SJSA1 (cell line): ENCODE measurements around the gene ENTHD1. TPM values are rescaled to one million over a fixed set of nuclear protein-coding genes. Genes with fewer than 3 reads are reported as not detected.

Source experiments
- DNase-seq, 2 experiments: peaks; one replicate each; pipeline ENCODE4 v3.0.0-alpha.2; 2015 to 2020; ENCODE audit warnings: low spot score in 2 of 2, low read depth in 1 of 2
- H3K27ac ChIP-seq: fragments of 250-450 bp; sonication (Bioruptor Pico); 2 replicates; pipeline ENCODE4 v1.5.1; 2020; ENCODE audit warnings: mild to moderate bottlenecking, moderate library complexity
- H3K27me3 ChIP-seq: fragments of 250-450 bp; sonication (Bioruptor Pico); replicated peaks from 2 replicates; pipeline ENCODE4 v1.5.1; 2020; ENCODE audit warnings: mild to moderate bottlenecking, moderate library complexity
- H3K36me3 ChIP-seq: fragments of 250-450 bp; sonication (Bioruptor Pico); 2 replicates; pipeline ENCODE4 v1.5.1; 2020; ENCODE audit warnings: mild to moderate bottlenecking
- H3K4me1 ChIP-seq: fragments of 250-450 bp; sonication (Bioruptor Pico); replicated peaks from 2 replicates; pipeline ENCODE4 v1.6.1; 2021; ENCODE audit warnings: mild to moderate bottlenecking
- H3K4me3 ChIP-seq: fragments of 250-450 bp; sonication (Bioruptor Pico); 2 replicates; pipeline ENCODE4 v1.5.1; 2020; ENCODE audit warnings: mild to moderate bottlenecking
- H3K9me3 ChIP-seq: fragments of 250-450 bp; sonication (Bioruptor Pico); replicated peaks from 2 replicates; pipeline ENCODE4 v1.5.1; 2020; ENCODE audit warnings: mild to moderate bottlenecking
- total RNA-seq: library from RNA; depleted of rRNA; stranded (reverse); fragments of >200 nt; shearing (Covaris generic); gene quantifications from 2 replicates; pipeline ENCODE4 v1.2.3, GENCODE V29; 2014; rRNA removed

Gene ENTHD1
- total RNA-seq, 1 experiment from 2014 or later, result not detected

GRCh38 chr22:39707816-39708215, 185.7 kb downstream of the ENTHD1 start:
- Histone ChIP-seq H3K4me1 (no peaks in the 10 kb centered on the region), H3K27me3 (peaks cover 23% of the 10 kb centered on the region; the same call in 1 of the 2 replicates), H3K36me3 (no peaks in the 10 kb centered on the region), H3K9me3 (no peaks in the 10 kb centered on the region), H3K27ac (no peak overlapping the region), H3K4me3 (no peak overlapping the region)
- DNase-seq, result no peak

DNA sequence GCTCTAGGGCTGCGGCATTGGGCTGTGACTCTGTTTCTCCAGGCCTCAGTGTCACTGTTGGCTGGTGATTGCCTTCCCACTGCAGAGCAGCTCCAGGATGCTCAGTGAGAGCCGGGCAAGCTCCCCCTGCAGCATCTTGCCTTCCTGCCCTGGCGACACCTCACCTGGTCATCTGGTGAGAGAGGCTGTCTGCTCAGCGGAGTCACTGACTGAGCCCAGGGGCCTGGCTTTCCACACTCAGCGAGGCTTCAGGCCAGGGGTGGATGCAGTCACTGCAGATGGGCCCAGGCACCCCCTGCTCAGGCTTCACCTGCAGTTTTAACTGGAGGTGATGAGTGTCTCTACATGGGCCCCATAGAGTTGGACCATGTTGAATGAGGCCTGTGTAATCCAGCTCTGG, 186.2 kb downstream of the ENTHD1 start:
- no peaks in the 10 kb centered on the region for H3K4me1 ChIP-seq
- no peak overlapping the region for H3K4me3 ChIP-seq
- DNase-seq, result no peak
- peaks cover 22% of the 10 kb centered on the region; the same call in 1 of the 2 replicates for H3K27me3 ChIP-seq
- no peak overlapping the region for H3K27ac ChIP-seq
- no peaks in the 10 kb centered on the region for H3K9me3 ChIP-seq
- H3K36me3 ChIP-seq, result no peaks in the 10 kb centered on the region

GRCh38 chr22:39706376-39707140, 187.0 kb downstream of the ENTHD1 start:
- no peaks in the 10 kb centered on the region for H3K9me3 ChIP-seq
- peaks cover 18% of the 10 kb centered on the region; the same call in 1 of the 2 replicates for H3K27me3 ChIP-seq
- no peaks in the 10 kb centered on the region for H3K36me3 ChIP-seq
- no peak overlapping the region for H3K27ac ChIP-seq
- no peaks in the 10 kb centered on the region for H3K4me1 ChIP-seq
- H3K4me3 ChIP-seq, result no peak overlapping the region
- DNase-seq, result no peak

GRCh38 chr22:39705386-39705785, 188.2 kb downstream of the ENTHD1 start:
- no peak for DNase-seq
- Histone ChIP-seq H3K9me3 (no peaks in the 10 kb centered on the region), H3K27me3 (peaks cover 17% of the 10 kb centered on the region; the same call in 1 of the 2 replicates), H3K4me1 (no peaks in the 10 kb centered on the region), H3K36me3 (no peaks in the 10 kb centered on the region), H3K27ac (no peak overlapping the region), H3K4me3 (no peak overlapping the region)

DNA sequence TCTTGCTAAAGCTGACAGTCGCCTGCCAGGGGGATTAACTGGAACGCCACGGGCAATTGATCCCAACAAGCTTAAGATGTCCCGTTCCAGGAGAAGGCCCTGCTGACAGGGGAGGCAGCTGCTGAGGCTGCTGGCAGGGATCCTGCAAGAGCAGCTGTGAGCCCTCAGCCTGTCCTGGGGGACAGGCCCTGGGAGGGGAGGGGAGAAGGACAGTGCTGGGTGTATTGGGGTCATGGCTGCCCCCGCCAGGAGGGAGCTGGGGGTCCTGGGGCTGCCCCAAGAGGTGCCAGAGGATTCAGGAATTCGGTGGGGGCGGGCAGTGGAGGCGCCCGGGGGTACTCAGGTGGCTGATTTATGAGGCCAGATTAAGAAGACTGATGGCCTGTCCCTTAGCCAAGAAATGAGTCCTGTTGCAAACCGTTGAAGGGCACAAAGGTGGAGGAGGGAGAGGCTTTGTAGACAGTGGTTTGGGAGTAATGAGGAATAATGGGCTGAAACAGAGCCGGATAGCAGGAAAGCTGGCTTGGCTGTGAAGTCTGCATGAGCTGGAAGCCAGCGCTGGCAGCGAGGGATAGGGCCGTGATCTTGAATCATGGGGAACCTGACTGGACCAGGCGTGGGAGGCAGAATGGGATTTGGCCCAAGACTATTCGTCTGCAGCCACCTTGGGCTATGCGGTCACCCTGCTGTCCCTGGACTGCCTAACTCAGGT, 189.5 kb downstream of the ENTHD1 start:
- H3K27ac ChIP-seq, result no peak overlapping the region
- DNase-seq, result no peak
- no peaks in the 10 kb centered on the region for H3K36me3 ChIP-seq
- H3K9me3 ChIP-seq, result no peaks in the 10 kb centered on the region
- 0 out of 2 replicates have a peak, but pooled peaks cover 4% of the 10 kb centered on the region for H3K27me3 ChIP-seq
- H3K4me1 ChIP-seq, result no peaks in the 10 kb centered on the region
- H3K4me3 ChIP-seq, result no peak overlapping the region

DNA sequence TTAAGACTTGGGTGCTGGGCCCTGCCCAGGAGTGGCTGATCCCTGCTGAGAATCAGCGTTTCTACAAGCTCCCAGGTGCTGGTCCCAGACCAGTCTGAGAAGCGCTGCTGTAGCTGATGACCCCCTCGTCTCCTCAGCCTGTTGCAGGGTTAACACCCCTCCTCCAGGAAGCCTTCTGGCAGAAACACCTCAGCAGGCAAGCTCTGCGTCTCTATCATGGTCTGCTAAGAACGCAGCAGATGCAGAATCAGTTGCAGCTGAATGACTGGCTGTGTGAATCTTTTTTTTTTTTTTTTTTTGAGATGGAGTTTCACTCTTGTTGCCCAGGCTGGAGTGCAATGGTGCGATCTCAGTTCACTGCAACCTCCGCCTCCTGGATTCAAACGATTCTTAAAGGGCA, 190.5 kb downstream of the ENTHD1 start:
- Histone ChIP-seq H3K27me3 (no peaks in the 10 kb centered on the region), H3K36me3 (no peaks in the 10 kb centered on the region)

GRCh38 chr22:39700565-39700964, 193.0 kb downstream of the ENTHD1 start:
- Histone ChIP-seq H3K9me3 (no peaks in the 10 kb centered on the region), H3K27me3 (no peaks in the 10 kb centered on the region), H3K4me1 (no peaks in the 10 kb centered on the region), H3K4me3 (no peak overlapping the region), H3K27ac (no peak overlapping the region), H3K36me3 (no peaks in the 10 kb centered on the region)
- DNase-seq, result no peak

More for the DNA sequence above, 190.5 kb downstream of the ENTHD1 start:
- H3K4me1 ChIP-seq, result no peaks in the 10 kb centered on the region
- no peak overlapping the region for H3K4me3 ChIP-seq
- H3K9me3 ChIP-seq, result no peaks in the 10 kb centered on the region
- no peak for DNase-seq
- H3K27ac ChIP-seq, result no peak overlapping the region

- Histone ChIP-seq H3K27ac (no peak overlapping the region), H3K9me3 (no peaks in the 10 kb centered on the region), H3K27me3 (no peaks in the 10 kb centered on the region), H3K4me3 (no peak overlapping the region), H3K36me3 (no peaks in the 10 kb centered on the region), H3K4me1 (no peaks in the 10 kb centered on the region)
- peak in 1 of 2 experiments; percentile 12 for DNase-seq
Measured at GRCh38 chr22:39699631-39700360, 193.8 kb downstream of the ENTHD1 start.

- Histone ChIP-seq H3K9me3 (no peaks in the 10 kb centered on the region), H3K36me3 (no peaks in the 10 kb centered on the region), H3K27me3 (0 out of 2 replicates have a peak, but pooled peaks cover 2% of the 10 kb centered on the region), H3K27ac (no peak overlapping the region), H3K4me1 (no peaks in the 10 kb centered on the region), H3K4me3 (no peak overlapping the region)
- DNase-seq, result no peak
Measured at GRCh38 chr22:39697790-39698430, 195.7 kb downstream of the ENTHD1 start.

- DNase-seq, result no peak
- Histone ChIP-seq H3K4me1 (no peaks in the 10 kb centered on the region), H3K27ac (no peak overlapping the region), H3K36me3 (no peaks in the 10 kb centered on the region), H3K4me3 (no peak overlapping the region), H3K9me3 (no peaks in the 10 kb centered on the region), H3K27me3 (peaks cover 9% of the 10 kb centered on the region; the same call in 1 of the 2 replicates)
Measured at GRCh38 chr22:39693943-39694500, 199.5 kb downstream of the ENTHD1 start.

Other genes with a start within 250 kb of the ENTHD1 start
- 0.61 TPM in 1 of 2 replicates, not detected in the other for gene GRAP2, start 7.3 kb upstream of the ENTHD1 start, total RNA-seq
- not detected in 2 replicates for gene TMA7B, start 66.6 kb upstream of the ENTHD1 start, total RNA-seq
- gene FAM83F, start 101.2 kb upstream of the ENTHD1 start, total RNA-seq, result not detected in 2 replicates